ENCODE measurements around the gene NEDD4L.

The NEDD4L gene

GRCh38 chr18:58067601-58068000 is 23.6 kb downstream of the NEDD4L start:
- Histone ChIP-seq H3K36me3 (ENCODE audit: insufficient read depth, low read length) (no peaks in the 10 kb centered on the region), H3K4me3 (ENCODE audit: low read depth, low read length) (no peak overlapping the region)

DNA sequence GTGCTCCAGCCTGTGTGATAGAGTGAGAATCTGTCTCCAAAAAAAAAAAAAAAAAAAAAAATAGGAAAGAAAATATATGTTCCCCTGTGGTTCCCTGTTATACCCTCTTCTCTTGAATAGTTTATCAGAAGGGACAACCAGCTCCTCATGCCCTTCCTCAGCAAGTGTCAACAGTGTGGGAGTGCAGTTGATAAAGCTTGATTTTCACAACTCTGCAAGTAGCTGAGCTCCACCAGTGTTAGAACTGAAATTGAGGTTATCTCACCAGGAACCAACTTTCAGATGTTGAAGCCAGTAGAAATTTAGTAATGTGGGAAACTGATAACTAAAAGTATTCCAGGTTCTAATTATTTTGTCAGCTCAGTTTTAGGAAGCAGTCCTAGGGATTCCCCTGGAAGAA is 25.1 kb downstream of the NEDD4L start:
- Histone ChIP-seq H3K36me3 (ENCODE audit: insufficient read depth, low read length) (no peaks in the 10 kb centered on the region), H3K4me3 (ENCODE audit: low read depth, low read length) (no peak overlapping the region), H3K27ac (ENCODE audit: low read depth, low read length) (no peak overlapping the region), H3K27me3 (ENCODE audit: insufficient read depth, low read length) (no peaks in the 10 kb centered on the region), H3K4me1 (ENCODE audit: control insufficient read depth, insufficient read depth, low read length, unreplicated experiment) (no peaks in the 10 kb centered on the region), H2AFZ (ENCODE audit: low read length, unreplicated experiment) (no peak overlapping the region), H3K79me2 (ENCODE audit: control insufficient read depth, insufficient read depth, low read length, unreplicated experiment) (no peaks in the 10 kb centered on the region)

More at GRCh38 chr18:58067601-58068000, 23.6 kb downstream of the NEDD4L start:
- no peaks in the 10 kb centered on the region for H3K4me1 ChIP-seq (ENCODE audit: control insufficient read depth, insufficient read depth, low read length, unreplicated experiment)
- no peak overlapping the region for H2AFZ ChIP-seq (ENCODE audit: low read length, unreplicated experiment)
- H3K27ac ChIP-seq (ENCODE audit: low read depth, low read length) = no peak overlapping the region
- H3K27me3 ChIP-seq (ENCODE audit: insufficient read depth, low read length) = no peaks in the 10 kb centered on the region
- H3K79me2 ChIP-seq (ENCODE audit: control insufficient read depth, insufficient read depth, low read length, unreplicated experiment) = no peaks in the 10 kb centered on the region

GRCh38 chr18:58069721-58070292 is 25.8 kb downstream of the NEDD4L start:
- H3K27ac ChIP-seq (ENCODE audit: low read depth, low read length) = no peak overlapping the region

GRCh38 chr18:58076052-58076451 is 32.0 kb downstream of the NEDD4L start:
- H3K36me3 ChIP-seq (ENCODE audit: insufficient read depth, low read length) = no peaks in the 10 kb centered on the region

More at GRCh38 chr18:58069721-58070292, 25.8 kb downstream of the NEDD4L start:
- no peak overlapping the region for H2AFZ ChIP-seq (ENCODE audit: low read length, unreplicated experiment)
- H3K79me2 ChIP-seq (ENCODE audit: control insufficient read depth, insufficient read depth, low read length, unreplicated experiment) = no peaks in the 10 kb centered on the region
- H3K36me3 ChIP-seq (ENCODE audit: insufficient read depth, low read length) = no peaks in the 10 kb centered on the region
- no peaks in the 10 kb centered on the region for H3K4me1 ChIP-seq (ENCODE audit: control insufficient read depth, insufficient read depth, low read length, unreplicated experiment)
- no peaks in the 10 kb centered on the region for H3K27me3 ChIP-seq (ENCODE audit: insufficient read depth, low read length)
- H3K4me3 ChIP-seq (ENCODE audit: low read depth, low read length) = no peak overlapping the region

GRCh38 chr18:58077329-58077728 is 33.3 kb downstream of the NEDD4L start:
- H3K79me2 ChIP-seq (ENCODE audit: control insufficient read depth, insufficient read depth, low read length, unreplicated experiment) = no peaks in the 10 kb centered on the region
- H3K36me3 ChIP-seq (ENCODE audit: insufficient read depth, low read length) = no peaks in the 10 kb centered on the region
- no peak overlapping the region for H3K4me3 ChIP-seq (ENCODE audit: low read depth, low read length)
- H3K27me3 ChIP-seq (ENCODE audit: insufficient read depth, low read length) = no peaks in the 10 kb centered on the region
- no peak overlapping the region for H2AFZ ChIP-seq (ENCODE audit: low read length, unreplicated experiment)
- no peaks in the 10 kb centered on the region for H3K4me1 ChIP-seq (ENCODE audit: control insufficient read depth, insufficient read depth, low read length, unreplicated experiment)
- H3K27ac ChIP-seq (ENCODE audit: low read depth, low read length) = no peak overlapping the region

More at GRCh38 chr18:58076052-58076451, 32.0 kb downstream of the NEDD4L start:
- H3K27me3 ChIP-seq (ENCODE audit: insufficient read depth, low read length) = no peaks in the 10 kb centered on the region
- H3K4me3 ChIP-seq (ENCODE audit: low read depth, low read length) = no peak overlapping the region
- H3K79me2 ChIP-seq (ENCODE audit: control insufficient read depth, insufficient read depth, low read length, unreplicated experiment) = no peaks in the 10 kb centered on the region
- H3K4me1 ChIP-seq (ENCODE audit: control insufficient read depth, insufficient read depth, low read length, unreplicated experiment) = no peaks in the 10 kb centered on the region
- no peak overlapping the region for H3K27ac ChIP-seq (ENCODE audit: low read depth, low read length)
- H2AFZ ChIP-seq (ENCODE audit: low read length, unreplicated experiment) = no peak overlapping the region

DNA sequence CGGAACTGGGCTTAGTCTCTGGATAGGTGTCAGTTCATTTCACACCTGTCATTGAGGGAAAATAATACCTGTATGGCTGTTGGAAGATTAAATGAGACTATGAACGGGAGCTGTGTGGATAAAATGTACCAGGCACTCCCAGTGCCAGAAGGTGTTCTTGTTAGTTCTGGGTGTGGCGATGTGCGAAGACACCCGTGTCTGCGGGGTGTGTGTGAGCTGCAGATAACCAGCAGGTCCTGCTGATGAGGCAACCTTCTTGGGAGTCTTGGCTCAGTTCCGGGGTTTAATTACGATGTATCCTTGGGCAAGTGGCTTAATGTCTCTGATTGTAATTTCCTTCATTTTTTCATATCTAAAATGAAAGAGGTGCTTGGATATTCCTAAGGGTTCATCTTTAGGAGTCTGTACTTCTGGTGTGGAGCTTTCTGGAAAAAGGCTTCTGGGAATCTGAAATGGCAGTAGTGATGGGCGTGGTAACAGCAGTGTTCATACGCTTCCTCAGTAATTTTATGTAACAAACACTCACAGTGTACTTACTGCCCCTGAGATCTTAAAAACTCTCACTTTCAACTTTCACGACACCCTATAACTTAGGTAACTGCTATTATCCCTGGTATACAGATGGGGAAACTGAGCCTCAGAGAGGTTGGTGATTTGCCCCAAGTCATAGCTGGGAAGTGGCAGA is 35.0 kb downstream of the NEDD4L start:
- Histone ChIP-seq H3K27ac (ENCODE audit: low read depth, low read length) (no peak overlapping the region), H3K79me2 (ENCODE audit: control insufficient read depth, insufficient read depth, low read length, unreplicated experiment) (no peaks in the 10 kb centered on the region), H3K27me3 (ENCODE audit: insufficient read depth, low read length) (no peaks in the 10 kb centered on the region), H3K4me1 (ENCODE audit: control insufficient read depth, insufficient read depth, low read length, unreplicated experiment) (no peaks in the 10 kb centered on the region), H2AFZ (ENCODE audit: low read length, unreplicated experiment) (no peak overlapping the region), H3K36me3 (ENCODE audit: insufficient read depth, low read length) (no peaks in the 10 kb centered on the region), H3K4me3 (ENCODE audit: low read depth, low read length) (no peak overlapping the region)

GRCh38 chr18:58080451-58080850 is 36.4 kb downstream of the NEDD4L start:
- Histone ChIP-seq H2AFZ (ENCODE audit: low read length, unreplicated experiment) (no peak overlapping the region), H3K27me3 (ENCODE audit: insufficient read depth, low read length) (no peaks in the 10 kb centered on the region), H3K79me2 (ENCODE audit: control insufficient read depth, insufficient read depth, low read length, unreplicated experiment) (no peaks in the 10 kb centered on the region), H3K36me3 (ENCODE audit: insufficient read depth, low read length) (no peaks in the 10 kb centered on the region), H3K27ac (ENCODE audit: low read depth, low read length) (no peak overlapping the region), H3K4me3 (ENCODE audit: low read depth, low read length) (no peak overlapping the region), H3K4me1 (ENCODE audit: control insufficient read depth, insufficient read depth, low read length, unreplicated experiment) (no peaks in the 10 kb centered on the region)

DNA sequence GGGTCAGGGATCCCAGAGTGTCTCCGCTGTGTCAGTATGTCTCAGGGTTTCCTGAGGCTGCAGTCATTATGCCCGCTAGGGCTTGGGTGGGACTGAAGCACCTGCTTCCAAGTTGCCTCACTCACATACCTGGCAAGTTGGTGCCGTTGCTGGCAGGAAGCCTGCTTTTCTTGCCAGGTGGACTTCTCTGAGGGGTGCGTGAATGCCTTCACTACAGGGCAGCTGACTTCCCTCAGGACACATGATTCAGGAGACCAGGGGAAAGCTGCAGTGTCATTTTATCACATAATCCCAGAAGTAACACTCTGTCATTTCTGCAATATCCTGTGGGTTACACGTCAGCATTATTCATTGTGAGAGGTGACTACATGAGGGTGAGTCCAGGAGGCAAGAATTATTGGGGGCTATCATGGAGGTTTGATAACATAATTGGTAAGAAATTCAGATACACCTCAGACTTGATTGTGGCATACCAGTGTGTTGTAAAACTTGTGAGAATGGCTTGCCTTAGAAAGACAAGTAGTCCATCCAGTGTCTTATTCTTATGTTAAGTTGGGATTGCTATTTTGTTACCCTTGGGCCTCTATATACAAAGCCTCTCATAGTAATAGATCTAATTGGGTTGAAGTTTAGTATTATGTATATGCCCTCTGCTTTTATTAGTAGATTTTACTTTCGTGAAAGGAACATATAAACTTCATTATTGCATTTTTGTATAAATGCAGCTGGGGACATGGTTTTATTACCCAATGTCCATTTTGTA is 44.1 kb downstream of the NEDD4L start:
- Histone ChIP-seq H3K27me3 (ENCODE audit: insufficient read depth, low read length) (no peaks in the 10 kb centered on the region), H3K79me2 (ENCODE audit: control insufficient read depth, insufficient read depth, low read length, unreplicated experiment) (no peaks in the 10 kb centered on the region), H3K4me3 (ENCODE audit: low read depth, low read length) (no peak overlapping the region), H3K4me1 (ENCODE audit: control insufficient read depth, insufficient read depth, low read length, unreplicated experiment) (peaks cover 5% of the 10 kb centered on the region), H2AFZ (ENCODE audit: low read length, unreplicated experiment) (no peak overlapping the region), H3K36me3 (ENCODE audit: insufficient read depth, low read length) (no peaks in the 10 kb centered on the region), H3K27ac (ENCODE audit: low read depth, low read length) (no peak overlapping the region)

- Histone ChIP-seq H3K36me3 (ENCODE audit: insufficient read depth, low read length) (no peaks in the 10 kb centered on the region), H3K27ac (ENCODE audit: low read depth, low read length) (no peak overlapping the region), H3K4me1 (ENCODE audit: control insufficient read depth, insufficient read depth, low read length, unreplicated experiment) (peaks cover 5% of the 10 kb centered on the region), H3K4me3 (ENCODE audit: low read depth, low read length) (no peak overlapping the region), H2AFZ (ENCODE audit: low read length, unreplicated experiment) (no peak overlapping the region), H3K79me2 (ENCODE audit: control insufficient read depth, insufficient read depth, low read length, unreplicated experiment) (no peaks in the 10 kb centered on the region), H3K27me3 (ENCODE audit: insufficient read depth, low read length) (no peaks in the 10 kb centered on the region)
Observed at GRCh38 chr18:58088691-58089065, 44.7 kb downstream of the NEDD4L start.

GRCh38 chr18:58091099-58091611 is 47.1 kb downstream of the NEDD4L start:
- Histone ChIP-seq H3K79me2 (ENCODE audit: control insufficient read depth, insufficient read depth, low read length, unreplicated experiment) (no peaks in the 10 kb centered on the region), H3K36me3 (ENCODE audit: insufficient read depth, low read length) (no peaks in the 10 kb centered on the region), H3K27ac (ENCODE audit: low read depth, low read length) (no peak overlapping the region), H3K27me3 (ENCODE audit: insufficient read depth, low read length) (no peaks in the 10 kb centered on the region), H3K4me1 (ENCODE audit: control insufficient read depth, insufficient read depth, low read length, unreplicated experiment) (peaks cover 5% of the 10 kb centered on the region), H3K4me3 (ENCODE audit: low read depth, low read length) (no peak overlapping the region), H2AFZ (ENCODE audit: low read length, unreplicated experiment) (no peak overlapping the region)
